B cell (primary cell): Measurements from ENCODE around the gene KCNH1. TPM values are rescaled to one million over a fixed set of nuclear protein-coding genes. Genes with fewer than 3 reads are reported as not detected.

Source experiments
- ATAC-seq: fragments of 200-7000 bp; cut with Tn5 transposase; one replicate; pipeline ENCODE4 v1.10.0; 2021; ENCODE audit warnings: low read depth, mild to moderate bottlenecking, moderate number of reproducible peaks, moderate library complexity
- CTCF ChIA-PET: fragments of 350-600 bp; sonication (Branson Sonifier 250); formaldehyde crosslinking; loops from one replicate; lab custom pipeline; 2021; ENCODE audit warnings: antibody characterized with exemption, inconsistent platforms; lab: Charles Lee
- POLR2A ChIA-PET: fragments of 350-600 bp; sonication (Branson Sonifier 250); formaldehyde crosslinking; loops from one replicate; lab custom pipeline; 2021; ENCODE audit warnings: antibody characterized with exemption; lab: Charles Lee
- DNase-seq: peaks from one replicate; pipeline ENCODE4 v3.0.0; 2013
- H2AFZ ChIP-seq: 2 replicates; pipeline ENCODE4 v1.6.1; 2012; ENCODE audit warnings: mild to moderate bottlenecking, low read depth, low read length; ENCODE audit not compliant: insufficient read depth, poor library complexity, severe bottlenecking
- H3K27ac ChIP-seq, 2 donors: 1 replicate in 1 of 2; 2 replicates in 1 of 2; pipeline ENCODE4 v1.5.1; 2012 to 2013; ENCODE audit warnings: low read length in 2 of 2, mild to moderate bottlenecking in 2 of 2, moderate library complexity in 1 of 2
- H3K27me3 ChIP-seq, 4 experiments: fragments of 200-600 bp in 1 of 4; sonication (generic) in 1 of 4; replicated peaks in 1 of 4; 1 replicate in 2 of 4; 2 replicates in 2 of 4; pipeline versions ENCODE4 v1.6.1 to v1.7.0; 2013 to 2016; ENCODE audit warnings: low read length in 3 of 4, mild to moderate bottlenecking in 2 of 4, mixed read lengths in 1 of 4, moderate library complexity in 1 of 4; ENCODE audit not compliant: insufficient read depth in 4 of 4, control insufficient read depth in 3 of 4; ENCODE audit errors: control extremely low read depth in 1 of 4
- H3K36me3 ChIP-seq, 2 experiments: replicated peaks in 1 of 2; 1 replicate in 1 of 2; 2 replicates in 1 of 2; pipeline versions ENCODE4 v1.6.1 to v1.7.1; 2013; ENCODE audit warnings: low read length in 1 of 2; ENCODE audit not compliant: insufficient read depth in 2 of 2, control insufficient read depth in 1 of 2; ENCODE audit errors: control extremely low read depth in 1 of 2, extremely low read depth in 1 of 2
- H3K4me1 ChIP-seq, 2 donors: fragments of 200-600 bp in 1 of 2; sonication (generic) in 1 of 2; 1 replicate in 1 of 2; 2 replicates in 1 of 2; pipeline versions ENCODE4 v1.5.1 to v1.6.1; 2013 to 2017; ENCODE audit warnings: low read length in 2 of 2; ENCODE audit not compliant: control insufficient read depth in 2 of 2, insufficient read depth in 2 of 2
- H3K4me2 ChIP-seq: replicated peaks from 2 replicates; pipeline ENCODE3; 2012; ENCODE audit warnings: mild to moderate bottlenecking, low read depth, low read length; ENCODE audit not compliant: poor library complexity, severe bottlenecking
- H3K4me3 ChIP-seq, 5 experiments: fragments of 200-600 bp in 1 of 5; sonication (generic) in 1 of 5; 1 replicate in 3 of 5; 2 replicates in 2 of 5; pipeline versions ENCODE4 v1.5.1 to v1.7.0; 2011 to 2016; ENCODE audit warnings: low read length in 4 of 5, mild to moderate bottlenecking in 4 of 5, low read depth in 2 of 5, control low read depth in 1 of 5, moderate library complexity in 1 of 5; ENCODE audit not compliant: insufficient read depth in 1 of 5; ENCODE audit errors: control extremely low read depth in 1 of 5, extremely low read depth in 1 of 5
- H3K79me2 ChIP-seq: fragments of 200-600 bp; sonication (generic); one replicate; pipeline ENCODE4 v1.6.0; 2016; ENCODE audit warnings: low read length; ENCODE audit not compliant: control insufficient read depth, insufficient read depth
- H3K9ac ChIP-seq: fragments of 200-600 bp; sonication (generic); 2 replicates; pipeline ENCODE4 v1.6.1; 2017; ENCODE audit warnings: mild to moderate bottlenecking, low read length, moderate library complexity
- H3K9me3 ChIP-seq, 3 donors: one replicate each; pipeline versions ENCODE4 v1.6.1 to v1.7.1; 2013; ENCODE audit warnings: low read length in 2 of 3; ENCODE audit not compliant: control insufficient read depth in 2 of 3, insufficient read depth in 1 of 3; ENCODE audit errors: control extremely low read depth in 1 of 3
- H4K20me1 ChIP-seq: 2 replicates; pipeline ENCODE4 v1.6.0; 2012; ENCODE audit warnings: mild to moderate bottlenecking, low read length; ENCODE audit not compliant: insufficient read depth, control insufficient read depth, poor library complexity, severe bottlenecking
- H3K27ac Mint-ChIP-seq: one replicate; pipeline ENCODE4 v1.8.0; 2021; ENCODE audit warnings: mixed read lengths
- H3K27me3 Mint-ChIP-seq: one replicate; pipeline ENCODE4 v1.8.0; 2021; ENCODE audit warnings: mixed read lengths
- H3K4me1 Mint-ChIP-seq: one replicate; pipeline ENCODE4 v1.8.0; 2021; ENCODE audit warnings: mixed read lengths
- H3K4me3 Mint-ChIP-seq: one replicate; pipeline ENCODE4 v1.8.0; 2021; ENCODE audit warnings: mixed read lengths
- H3K9me3 Mint-ChIP-seq: one replicate; pipeline ENCODE4 v1.8.0; 2022; ENCODE audit warnings: mixed read lengths; ENCODE audit not compliant: insufficient read depth
- CTCF ChIP-seq: fragments of 200-600 bp; IDR thresholded peaks from one replicate; pipeline ENCODE4 v1.8.0; 2022; ENCODE audit warnings: antibody characterized with exemption, mild to moderate bottlenecking
- EZH2 ChIP-seq: IDR thresholded peaks from 2 replicates; pipeline ENCODE4 v1.6.1; 2012; ENCODE audit warnings: borderline replicate concordance, low read depth, mild to moderate bottlenecking, moderate library complexity, low read length; ENCODE audit not compliant: insufficient read depth, poor library complexity, severe bottlenecking
- WGBS: methylation state at CpG from one replicate; pipeline ENCODE4 v1.1.5; 2013; ENCODE audit warnings: missing lambda C conversion rate; ENCODE audit not compliant: insufficient coverage; 5-methylcytosine and 5-hydroxymethylcytosine counted together
- intact Hi-C: fragments of 100-400 bp; cut with micrococcal nuclease; formaldehyde crosslinking; loops from one replicate; pipeline ENCODE4 v1.10.0; 2022
- polyA plus RNA-seq: library from polyadenylated mRNA; depleted of rRNA; stranded (reverse); fragments of >200 nt; gene quantifications from 2 replicates; pipeline ENCODE4 v1.2.3, GENCODE V29; 2012
- total RNA-seq, 2 donors: library from RNA; stranded (reverse); fragments of 120-200 nt in 1 of 2; gene quantifications; 1 replicate in 1 of 2; 2 replicates in 1 of 2; pipeline versions ENCODE4 v1.2.3 to v1.2.4, GENCODE V29; 2013 to 2022

KCNH1 gene
- total and polyA plus RNA-seq, 2 donors (not counting 1 experiment from before 2014, with no cell fraction given): not detected

GRCh38 chr1:211155040-211155439 lies 21.1 kb upstream of the KCNH1 start:
- no peak overlapping the region for H3K4me2 ChIP-seq
- Mint-ChIP-seq H3K9me3 (peaks cover 11% of the 10 kb centered on the region), H3K4me1 (no peaks in the 10 kb centered on the region), H3K27me3 (peaks cover 24% of the 10 kb centered on the region), H3K4me3 (no peak overlapping the region), H3K27ac (no peak overlapping the region)
- ChIA-PET POLR2A (no interaction called here), CTCF (no interaction called here)
- ATAC-seq (no peak), DNase-seq (no peak)
- no peak overlapping the region for H3K4me3 ChIP-seq
- no peaks in the 10 kb centered on the region for H3K4me1 ChIP-seq
- no peaks in the 10 kb centered on the region for H4K20me1 ChIP-seq
- H3K36me3 ChIP-seq: no peaks in the 10 kb centered on the region
- WGBS: no CpG with 5 or more reads among the region's 2 CpGs
- peaks cover 0 to 4% (median 2%) of the 10 kb centered on the region in 3 donors for H3K9me3 ChIP-seq
- no peak overlapping the region for H3K9ac ChIP-seq
- TF ChIP-seq EZH2: no peak
- TF ChIP-seq CTCF: no peak
- intact Hi-C loops: no loop called here
- H2AFZ ChIP-seq: no peak overlapping the region
- no peaks in the 10 kb centered on the region for H3K79me2 ChIP-seq
- no peak overlapping the region for H3K27ac ChIP-seq
- no peaks in the 10 kb centered on the region for H3K27me3 ChIP-seq

- H3K4me3 ChIP-seq: no peak overlapping the region
- no peaks in the 10 kb centered on the region for H4K20me1 ChIP-seq
- Mint-ChIP-seq H3K27me3 (peaks cover 20% of the 10 kb centered on the region), H3K27ac (no peak overlapping the region), H3K4me3 (no peak overlapping the region), H3K9me3 (peaks cover 9% of the 10 kb centered on the region), H3K4me1 (no peaks in the 10 kb centered on the region)
- intact Hi-C loops: no loop called here
- H2AFZ ChIP-seq: no peak overlapping the region
- H3K4me1 ChIP-seq: no peaks in the 10 kb centered on the region
- no peak overlapping the region for H3K4me2 ChIP-seq
- no peak for ATAC-seq
- ChIA-PET CTCF (no interaction called here), POLR2A (no interaction called here)
- TF ChIP-seq EZH2: no peak
- no peak for TF ChIP-seq CTCF
- WGBS: no CpG with 5 or more reads among the region's 1 CpG
- no peaks in the 10 kb centered on the region for H3K79me2 ChIP-seq
- H3K36me3 ChIP-seq: no peaks in the 10 kb centered on the region
- no peak for DNase-seq
- no peaks in the 10 kb centered on the region for H3K27me3 ChIP-seq
- no peak overlapping the region for H3K27ac ChIP-seq
- H3K9me3 ChIP-seq: peaks cover 0 to 4% (median 2%) of the 10 kb centered on the region in 3 donors
- no peak overlapping the region for H3K9ac ChIP-seq
These were observed 20.0 kb upstream of the KCNH1 start for GRCh38 chr1:211153932-211154331.
